Measurements from ENCODE around the gene NUDT22.

Gene NUDT22

GRCh38 chr11:64227405-64227956 is 1.4 kb downstream of the NUDT22 start:
- DNase-seq (ENCODE audit: low read depth) = no peak

GRCh38 chr11:64229090-64229743 is 3.1 kb downstream of the NUDT22 start:
- no peak for DNase-seq (ENCODE audit: low read depth)

GRCh38 chr11:64229744-64230170 is 3.7 kb downstream of the NUDT22 start:
- DNase-seq (ENCODE audit: low read depth) = no peak

GRCh38 chr11:64230171-64230984 is 4.3 kb downstream of the NUDT22 start, which contains the start of gene DNAJC4:
TSS of gene DNAJC4 (plus strand) at chr11:64230548. CDS start at chr11:64230855, 307 bp downstream.
- peak; percentile 81 for DNase-seq (ENCODE audit: low read depth)

GRCh38 chr11:64230985-64231365 is 4.9 kb downstream of the NUDT22 start:
- DNase-seq (ENCODE audit: low read depth) = no peak

DNA sequence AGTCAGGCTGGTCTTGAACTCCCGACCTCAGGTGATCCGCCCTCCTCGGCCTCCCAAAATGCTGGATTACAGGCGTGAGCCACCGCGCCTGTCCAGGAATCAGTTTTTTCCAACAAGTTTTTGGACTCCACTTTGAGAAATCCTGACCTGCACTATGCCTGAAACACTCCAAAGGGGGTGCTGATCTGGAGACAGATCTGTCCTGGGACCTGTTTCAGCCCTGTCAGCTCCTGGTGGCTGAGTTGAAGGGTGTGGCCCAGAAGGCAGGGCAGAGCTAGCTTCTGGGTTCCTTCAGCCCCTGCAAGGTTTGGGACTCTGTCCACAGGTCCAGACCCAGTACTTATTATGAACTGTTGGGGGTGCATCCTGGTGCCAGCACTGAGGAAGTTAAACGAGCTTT is 5.5 kb downstream of the NUDT22 start:
- no peak for DNase-seq (ENCODE audit: low read depth)

GRCh38 chr11:64232182-64232966 is 6.3 kb downstream of the NUDT22 start:
- DNase-seq (ENCODE audit: low read depth) = no peak

DNA sequence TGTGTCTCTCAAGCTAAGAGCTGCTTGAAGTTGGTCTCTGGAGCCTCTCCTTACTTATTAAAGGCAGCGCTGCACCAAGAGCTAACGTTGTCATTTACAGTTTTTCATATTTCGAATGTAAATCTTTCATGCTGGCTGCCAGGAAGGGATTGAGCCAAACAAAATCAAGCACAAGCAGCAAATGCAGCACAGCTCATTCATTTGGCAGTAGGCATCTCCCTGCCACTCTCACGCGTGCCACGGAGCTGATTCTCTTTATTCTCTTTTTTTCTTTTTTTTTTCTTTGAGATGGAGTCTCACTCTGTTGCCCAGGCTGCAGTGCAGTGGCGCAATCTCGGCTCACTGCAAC is 6.9 kb downstream of the NUDT22 start:
- DNase-seq (ENCODE audit: low read depth) = no peak

- DNase-seq (ENCODE audit: low read depth) = no peak
These were observed 8.0 kb downstream of the NUDT22 start, which contains the start of gene VEGFB for GRCh38 chr11:64233913-64234586. TSS of gene VEGFB (plus strand) at chr11:64234584. CDS start at chr11:64234834, 250 bp downstream.

DNA sequence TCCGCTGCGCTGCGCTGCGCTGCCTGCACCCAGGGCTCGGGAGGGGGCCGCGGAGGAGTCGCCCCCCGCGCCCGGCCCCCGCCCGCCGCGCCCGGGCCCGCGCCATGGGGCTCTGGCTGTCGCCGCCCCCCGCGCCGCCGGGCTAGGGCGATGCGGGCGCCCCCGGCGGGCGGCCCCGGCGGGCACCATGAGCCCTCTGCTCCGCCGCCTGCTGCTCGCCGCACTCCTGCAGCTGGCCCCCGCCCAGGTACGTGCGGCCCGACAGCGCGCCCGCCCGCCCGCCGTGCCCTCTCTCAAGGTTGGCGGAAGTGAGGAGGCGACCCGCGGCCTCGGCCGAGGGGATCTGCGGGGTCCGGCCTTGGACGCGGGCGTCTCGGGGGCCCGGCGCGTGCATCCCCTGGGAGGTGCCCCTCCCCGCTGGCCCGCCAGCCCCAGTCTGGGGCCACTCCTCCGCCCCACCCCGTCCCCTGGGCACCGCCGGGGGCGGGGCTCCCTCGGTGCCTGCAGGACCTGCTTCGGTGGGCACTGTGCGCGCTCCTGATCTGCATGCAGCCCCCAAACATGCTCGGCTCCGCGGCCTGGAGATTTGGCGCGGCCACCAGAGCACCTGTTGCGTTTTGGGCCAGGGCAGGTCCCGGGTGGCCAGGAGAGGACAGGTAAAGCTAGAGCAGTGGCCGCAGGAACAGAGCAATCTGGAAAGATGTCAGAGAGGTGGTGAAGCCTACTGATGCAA is 8.7 kb downstream of the NUDT22 start:
- DNase-seq (ENCODE audit: low read depth) = no peak

- DNase-seq (ENCODE audit: low read depth) = no peak
These were observed 9.5 kb downstream of the NUDT22 start for GRCh38 chr11:64235437-64236161.

- no peak for DNase-seq (ENCODE audit: low read depth)
These were observed 11.4 kb downstream of the NUDT22 start for GRCh38 chr11:64237484-64237951.

GRCh38 chr11:64238076-64238475 is 12.0 kb downstream of the NUDT22 start:
- DNase-seq (ENCODE audit: low read depth) = no peak

- no peak for DNase-seq (ENCODE audit: low read depth)
These were observed 12.9 kb downstream of the NUDT22 start for GRCh38 chr11:64238999-64239398.

- no peak for DNase-seq (ENCODE audit: low read depth)
These were observed 13.8 kb downstream of the NUDT22 start for GRCh38 chr11:64239662-64240434.

DNA sequence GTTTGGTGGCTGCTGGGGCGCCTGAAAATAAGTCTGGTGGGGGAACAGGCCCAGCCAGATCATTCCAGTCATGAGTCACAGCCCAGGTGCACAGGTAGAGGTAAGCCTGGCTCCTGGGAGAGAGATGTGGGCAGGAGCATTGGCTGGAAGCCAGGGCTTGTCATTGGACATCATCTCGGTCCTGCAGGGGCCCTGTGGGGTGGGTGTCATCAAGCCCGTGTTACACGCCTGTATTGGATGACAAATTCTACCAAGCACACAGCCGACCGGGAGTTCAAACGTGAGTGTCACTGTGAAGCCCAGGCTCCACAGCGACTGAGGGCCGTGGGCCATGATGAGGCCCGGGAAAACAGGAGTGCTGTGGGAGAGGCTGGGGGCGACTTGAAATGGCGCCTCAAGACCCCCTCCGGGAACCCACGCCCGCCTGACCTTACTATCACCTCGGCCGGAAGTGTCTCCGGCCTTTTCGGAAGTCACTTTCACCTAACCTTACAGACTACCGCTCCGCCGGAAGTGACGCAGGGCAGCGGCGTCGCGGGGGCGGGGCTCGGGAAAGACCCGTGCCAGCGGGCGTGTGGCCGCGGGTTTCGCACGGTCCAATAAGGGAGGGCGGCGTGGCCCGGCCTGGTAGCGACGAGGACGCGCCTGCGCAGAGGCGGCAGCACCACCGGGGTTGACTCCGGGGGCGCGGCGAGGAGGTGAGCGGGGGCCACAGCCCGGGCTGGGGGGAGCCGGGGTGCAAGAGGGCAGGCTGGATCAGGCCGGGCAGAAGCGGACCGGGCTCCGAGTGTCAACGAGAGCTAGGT is 14.6 kb downstream of the NUDT22 start, which contains the start of gene FKBP2:
FKBP2 (plus strand) TSS at position 661 of the 806 bp plus-strand sequence. CDS start 1,293 bp downstream, outside the sequence.
- DNase-seq (ENCODE audit: low read depth) = peak; percentile 93

GRCh38 chr11:64241241-64241490 is 15.1 kb downstream of the NUDT22 start:
- peak; percentile 99 for DNase-seq (ENCODE audit: low read depth)

DNA sequence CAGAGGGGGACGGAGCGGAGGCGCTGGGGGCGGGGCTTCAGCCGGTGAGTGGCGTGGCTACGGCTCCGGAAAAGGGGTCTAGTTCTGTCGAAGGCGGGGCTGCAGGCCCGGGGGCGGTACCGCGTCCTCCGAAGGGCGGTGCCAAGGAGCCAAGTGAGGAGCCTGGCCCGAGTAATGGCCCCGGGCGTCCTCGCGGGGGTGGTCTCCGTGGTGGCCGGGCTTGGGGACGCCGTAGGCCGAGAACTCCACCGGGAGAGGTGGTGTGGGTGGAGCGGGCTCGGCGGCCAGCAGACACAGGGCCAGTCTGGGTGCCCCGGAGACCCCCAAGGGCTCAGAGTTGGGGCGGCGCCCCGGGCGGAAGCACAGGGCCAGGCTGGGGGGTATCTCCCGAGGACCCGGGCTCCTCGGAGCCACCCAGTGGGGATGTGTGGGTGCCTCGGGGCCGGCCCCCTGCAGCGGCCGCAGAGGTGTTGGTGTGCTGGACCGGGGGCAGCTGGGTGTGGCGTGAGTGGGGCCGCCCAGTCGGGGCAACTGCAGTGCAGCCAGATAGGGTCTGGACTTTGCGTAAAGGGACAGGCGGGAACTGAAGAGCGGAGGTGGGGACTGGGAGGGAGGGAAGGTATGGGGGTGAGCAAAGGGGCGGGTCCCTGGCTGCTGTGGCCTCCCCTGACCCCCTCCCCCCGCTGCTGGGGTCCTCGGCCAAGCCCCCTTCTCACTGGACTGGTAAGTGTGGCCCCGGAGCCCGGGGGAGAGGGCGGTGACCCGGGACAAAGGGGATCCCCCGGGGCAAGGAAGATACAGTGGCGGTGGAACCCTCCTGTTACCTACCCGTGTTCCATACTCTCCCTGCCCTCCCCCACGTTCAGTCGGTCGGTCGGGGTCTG is 15.7 kb downstream of the NUDT22 start:
- no peak for DNase-seq (ENCODE audit: low read depth)
